Glomerular endothelial cell (primary cell): Measurements from ENCODE around the gene AP1M1. TPM values are rescaled to one million over a fixed set of nuclear protein-coding genes. Genes with fewer than 3 reads are reported as not detected.
A peak's percentile ranks its signal among the peaks of the same experiment; 100 is the strongest.

Source experiments
- DNase-seq: peaks from one replicate; pipeline ENCODE4 v3.0.0-alpha.2; 2011; ENCODE audit warnings: low read depth, low spot score; ENCODE audit errors: extremely low read depth
- total RNA-seq: library from RNA; depleted of rRNA; stranded (reverse); fragments of >200 nt; gene quantifications from 2 replicates; pipeline ENCODE4 v1.2.3, GENCODE V29; 2015

Gene AP1M1
- total RNA-seq, 1 donor from 2014 or later: 127 TPM

- no peak for DNase-seq
Measured at GRCh38 chr19:16228637-16229321, 31.1 kb downstream of the AP1M1 start.

DNA sequence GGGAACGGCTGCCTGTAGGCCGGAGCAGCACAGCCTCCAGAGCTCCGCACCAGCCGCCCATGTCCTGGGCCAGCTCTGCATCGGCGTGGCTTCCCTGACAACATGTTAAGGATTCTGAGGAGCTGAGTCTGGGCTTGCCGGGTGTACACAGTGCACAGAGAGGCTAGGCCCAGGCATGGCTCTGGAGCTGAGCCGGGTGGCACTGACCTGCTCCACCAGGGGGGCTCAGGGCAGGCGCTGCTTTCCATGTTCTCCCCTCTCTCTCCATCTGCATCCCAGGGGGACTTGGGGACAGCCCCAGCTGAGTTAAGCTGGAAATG is 31.6 kb downstream of the AP1M1 start:
- DNase-seq: no peak

GRCh38 chr19:16232127-16232526 is 34.4 kb downstream of the AP1M1 start:
- no peak for DNase-seq

GRCh38 chr19:16232568-16232967 is 34.9 kb downstream of the AP1M1 start:
- DNase-seq: no peak

DNA sequence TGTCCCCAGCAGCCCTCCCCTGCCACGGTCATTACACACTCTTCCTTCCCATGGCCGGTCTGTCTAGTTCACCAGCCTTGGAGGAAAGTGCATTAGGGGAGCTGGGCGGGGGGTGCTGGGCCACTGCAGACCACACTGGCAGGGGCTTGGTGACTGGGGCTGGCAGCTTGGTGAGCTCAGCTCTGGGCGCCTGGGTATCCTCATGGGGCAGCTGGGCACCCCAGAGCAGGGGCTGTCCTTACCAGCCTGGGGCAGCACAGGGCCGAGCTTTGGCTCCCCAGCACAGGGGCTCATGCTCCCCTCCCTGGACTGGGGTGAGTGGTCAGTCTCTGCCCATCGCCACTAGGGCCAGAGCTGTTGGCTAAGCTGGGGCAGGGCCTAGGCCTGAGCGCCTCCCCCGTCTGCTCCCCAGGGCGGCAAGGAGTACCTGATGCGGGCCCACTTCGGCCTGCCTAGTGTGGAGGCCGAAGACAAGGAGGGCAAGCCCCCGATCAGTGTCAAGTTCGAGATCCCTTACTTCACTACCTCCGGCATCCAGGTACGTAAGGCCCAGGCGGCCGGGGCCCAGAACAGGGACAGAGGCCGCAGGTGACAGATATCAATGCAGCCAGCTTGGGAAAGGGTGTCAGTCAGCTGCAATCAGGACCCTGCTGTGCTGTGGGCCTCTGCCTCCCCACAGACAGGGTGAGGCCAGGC is 35.5 kb downstream of the AP1M1 start:
- DNase-seq: no peak

DNA sequence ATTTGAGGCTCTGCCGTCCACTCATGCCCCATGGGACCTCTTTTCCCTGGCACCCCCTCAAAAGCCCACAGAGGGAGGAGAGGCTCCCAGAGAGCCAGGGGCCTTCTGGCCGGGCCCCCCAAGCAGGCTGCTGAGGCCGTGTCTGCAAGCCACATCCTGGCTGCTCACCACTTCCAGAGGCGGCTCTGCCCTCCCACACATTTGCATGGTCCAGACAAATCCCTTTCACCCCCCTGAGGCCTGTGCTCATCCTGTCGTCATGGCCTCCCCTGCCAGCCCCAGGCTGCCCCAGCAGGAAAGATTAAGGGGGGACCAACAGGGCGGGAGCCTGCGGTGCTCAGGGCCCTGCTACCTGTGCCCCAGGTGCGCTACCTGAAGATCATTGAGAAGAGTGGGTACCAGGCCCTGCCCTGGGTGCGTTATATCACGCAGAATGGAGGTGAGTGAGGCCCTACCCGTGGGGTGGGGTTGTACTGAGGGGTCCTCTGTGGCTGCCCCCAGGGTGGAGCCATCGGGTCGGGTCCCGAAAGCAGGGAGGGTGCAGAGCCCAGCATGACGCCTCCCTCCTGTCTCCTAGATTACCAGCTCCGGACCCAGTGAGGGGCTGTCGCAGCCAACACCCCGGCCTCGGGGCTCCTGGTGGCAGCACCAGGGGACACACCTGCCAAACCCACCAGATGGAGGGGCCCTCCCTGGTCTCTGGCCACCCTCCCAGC is 36.3 kb downstream of the AP1M1 start:
- DNase-seq: no peak

DNA sequence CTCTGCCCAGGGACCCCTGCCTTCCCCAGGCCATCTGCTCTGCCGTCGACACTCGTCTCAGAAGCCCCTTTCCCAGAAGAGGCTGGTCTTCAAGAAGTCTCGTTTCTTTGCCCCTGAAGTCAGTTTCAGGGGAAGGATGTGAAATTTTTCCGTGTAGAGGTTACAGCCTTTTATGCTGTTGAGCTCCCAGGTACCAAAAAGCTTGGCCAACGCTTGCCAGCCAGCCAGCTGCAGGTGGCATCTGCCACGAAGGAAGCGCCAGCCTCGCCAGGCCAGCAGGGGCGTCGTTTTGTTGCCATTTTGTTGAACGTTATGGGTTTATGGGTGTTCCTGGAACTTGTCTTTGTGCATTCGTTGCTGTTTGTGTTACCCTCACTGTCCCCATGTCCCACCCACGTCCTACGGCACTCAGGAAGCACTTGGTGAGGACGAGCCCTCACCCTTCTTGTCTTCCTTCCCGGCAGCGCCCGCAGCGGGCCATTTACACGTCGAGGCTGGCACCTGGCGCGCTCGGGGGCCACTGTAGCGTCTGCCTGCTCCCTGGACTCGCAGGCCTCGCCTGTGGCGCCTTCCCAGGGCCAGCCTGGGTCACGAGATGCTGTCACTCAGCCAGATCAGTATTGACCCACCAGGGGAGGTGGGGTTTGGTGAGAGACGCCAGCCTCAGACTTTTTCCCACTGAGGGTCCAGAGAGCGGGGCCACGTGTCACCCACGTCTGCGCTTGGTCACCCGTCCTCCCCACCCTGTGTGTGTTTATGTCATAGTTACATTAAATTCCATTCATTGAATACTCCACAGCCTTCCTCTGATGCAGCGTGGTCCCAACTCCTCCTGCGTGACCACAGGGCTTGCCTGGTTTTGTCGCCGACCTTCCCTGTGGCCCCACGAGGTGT is 37.1 kb downstream of the AP1M1 start:
- no peak for DNase-seq

GRCh38 chr19:16235811-16236652 is 38.3 kb downstream of the AP1M1 start:
- DNase-seq: no peak

DNA sequence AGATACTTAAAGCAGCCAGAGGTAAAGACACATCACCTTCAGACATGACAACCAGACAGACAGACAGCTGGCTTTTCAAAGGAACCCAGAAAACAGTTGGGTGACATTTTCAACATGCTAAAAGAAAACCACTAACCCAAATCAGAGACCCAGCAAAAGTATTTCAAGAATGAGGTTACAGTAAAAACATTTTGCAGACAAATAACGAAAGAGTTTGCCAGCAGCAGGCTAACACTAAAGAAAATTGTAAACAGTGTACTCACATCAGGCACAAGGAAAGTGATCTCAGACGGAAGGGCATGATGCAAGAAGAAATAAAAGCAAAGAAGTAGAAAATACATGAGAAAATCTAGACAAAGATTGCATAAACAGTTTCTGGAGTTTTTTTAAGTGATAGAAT is 46.4 kb downstream of the AP1M1 start:
- no peak for DNase-seq

GRCh38 chr19:16247353-16248182 is 49.9 kb downstream of the AP1M1 start:
- peak; percentile 23 for DNase-seq

GRCh38 chr19:16248380-16249023 is 50.8 kb downstream of the AP1M1 start:
- DNase-seq: no peak

- no peak for DNase-seq
Measured at GRCh38 chr19:16249826-16250404, 52.2 kb downstream of the AP1M1 start.

- DNase-seq: no peak
Measured at GRCh38 chr19:16252459-16253205, 54.9 kb downstream of the AP1M1 start.

DNA sequence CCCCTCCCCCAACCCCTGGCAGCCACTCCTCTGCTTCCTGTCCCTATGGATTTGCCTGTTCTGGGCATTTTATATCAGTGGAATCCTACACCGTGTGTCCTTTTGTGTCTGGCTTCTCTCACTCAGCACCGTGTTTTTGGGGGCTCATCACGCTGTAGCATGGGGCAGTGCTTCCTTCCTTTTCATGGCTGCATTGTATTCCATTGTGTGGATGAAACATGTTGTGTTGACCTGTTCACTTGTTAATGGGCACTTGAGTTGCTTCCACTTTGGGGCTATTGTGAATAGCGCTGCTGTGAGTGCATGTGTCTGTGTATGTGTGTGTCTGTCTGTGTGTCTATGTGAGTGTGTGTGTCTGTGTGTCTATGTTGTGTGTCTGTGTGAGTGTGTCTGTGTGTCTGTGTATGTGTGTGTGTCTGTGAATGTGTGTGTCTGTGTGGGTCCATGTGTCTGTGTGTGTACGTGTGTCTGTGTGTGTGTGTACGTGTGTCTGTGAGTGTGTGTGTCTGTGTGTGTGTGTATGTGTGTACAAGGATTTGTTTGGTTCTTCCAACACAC is 57.2 kb downstream of the AP1M1 start:
- no peak for DNase-seq

GRCh38 chr19:16257509-16258002 is 59.8 kb downstream of the AP1M1 start:
- DNase-seq: no peak

- peak; percentile 75 for DNase-seq
Measured at GRCh38 chr19:16258440-16258903, 60.8 kb downstream of the AP1M1 start.
